HCT116 (cell line): ENCODE data around the gene DPYSL4.
"Not testable (repeated sequence)": the region's sequence is repeated elsewhere in the genome, so short reads cannot be mapped to it uniquely, and the experiment has no call there.

Source experiments
- CEBPB ChIP-seq: IDR thresholded peaks from 2 replicates; pipeline ENCODE4 v1.6.1; 2012; ENCODE audit warnings: low read depth
- ELF1 ChIP-seq: IDR thresholded peaks from 2 replicates; pipeline ENCODE4 v1.6.1; 2012; ENCODE audit warnings: low read depth, borderline replicate concordance
- EZH2 ChIP-seq: fragments of 200-600 bp; sonication (generic); IDR thresholded peaks from 2 replicates; pipeline ENCODE4 v1.6.1; 2017; ENCODE audit warnings: antibody characterized with exemption, mixed run types
- POLR2A ChIP-seq: IDR thresholded peaks from 2 replicates; pipeline ENCODE4 v1.7.0; 2011; ENCODE audit warnings: borderline replicate concordance; ENCODE audit not compliant: insufficient read depth, insufficient read length; ENCODE audit errors: extremely low read depth
- POLR2AphosphoS5 ChIP-seq: IDR thresholded peaks from 2 replicates; pipeline ENCODE4 v1.6.1; 2011; ENCODE audit warnings: mild to moderate bottlenecking, low read depth, low read length, moderate library complexity
- RAD21 ChIP-seq: IDR thresholded peaks from 2 replicates; pipeline ENCODE4 v1.6.1; 2012; ENCODE audit warnings: low read depth, mild to moderate bottlenecking
- SIN3A ChIP-seq: IDR thresholded peaks from 2 replicates; pipeline ENCODE4 v1.6.1; 2012; ENCODE audit warnings: low read depth
- SP1 ChIP-seq: IDR thresholded peaks from 2 replicates; pipeline ENCODE4 v1.6.1; 2012; ENCODE audit warnings: low read depth
- YY1 ChIP-seq: IDR thresholded peaks from 2 replicates; pipeline ENCODE4 v1.6.1; 2011; ENCODE audit warnings: low read length, low read depth, moderate library complexity, mild to moderate bottlenecking; ENCODE audit not compliant: insufficient replicate concordance; ENCODE audit errors: extremely low read depth
- TF ChIP-seq, protein P1 (sequence below), 3 experiments: fragments of 200-600 bp in 1 of 3; sonication (generic) in 1 of 3; IDR thresholded peaks in 2 of 3; conservative IDR thresholded peaks in 1 of 3; 2 replicates each; pipeline ENCODE4 v1.5.1; 2012 to 2017; ENCODE audit warnings: low read depth in 2 of 3, low read length in 2 of 3, antibody characterized with exemption in 1 of 3, borderline replicate concordance in 1 of 3, control low read depth in 1 of 3, mild to moderate bottlenecking in 1 of 3, mixed read lengths in 1 of 3, mixed run types in 1 of 3, moderate library complexity in 1 of 3; ENCODE audit not compliant: insufficient read depth in 1 of 3
- TF ChIP-seq, protein P2 (sequence below): IDR thresholded peaks from 2 replicates; pipeline ENCODE4 v1.6.1; 2012; ENCODE audit warnings: low read depth

DNA sequence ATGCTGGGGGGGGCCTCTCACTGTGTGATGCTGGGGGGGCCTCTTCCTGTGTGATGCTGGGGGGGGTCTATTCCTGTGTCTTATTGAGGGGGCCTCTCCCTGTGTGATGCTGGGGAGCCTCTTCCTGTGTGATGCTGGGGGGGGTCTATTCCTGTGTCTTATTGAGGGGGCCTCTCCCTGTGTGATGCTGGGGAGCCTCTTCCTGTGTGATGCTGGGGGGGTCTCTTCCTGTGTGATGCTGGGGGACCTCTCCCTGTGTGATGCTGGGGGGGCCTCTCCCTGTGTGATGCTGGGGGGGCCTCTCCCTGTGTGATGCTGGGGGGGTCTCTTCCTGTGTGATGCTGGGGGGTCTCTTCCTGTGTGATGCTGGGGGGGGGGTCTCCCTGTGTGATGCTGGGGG lies 26.5 kb upstream of the DPYSL4 start:
- TF ChIP-seq, protein P1, sequence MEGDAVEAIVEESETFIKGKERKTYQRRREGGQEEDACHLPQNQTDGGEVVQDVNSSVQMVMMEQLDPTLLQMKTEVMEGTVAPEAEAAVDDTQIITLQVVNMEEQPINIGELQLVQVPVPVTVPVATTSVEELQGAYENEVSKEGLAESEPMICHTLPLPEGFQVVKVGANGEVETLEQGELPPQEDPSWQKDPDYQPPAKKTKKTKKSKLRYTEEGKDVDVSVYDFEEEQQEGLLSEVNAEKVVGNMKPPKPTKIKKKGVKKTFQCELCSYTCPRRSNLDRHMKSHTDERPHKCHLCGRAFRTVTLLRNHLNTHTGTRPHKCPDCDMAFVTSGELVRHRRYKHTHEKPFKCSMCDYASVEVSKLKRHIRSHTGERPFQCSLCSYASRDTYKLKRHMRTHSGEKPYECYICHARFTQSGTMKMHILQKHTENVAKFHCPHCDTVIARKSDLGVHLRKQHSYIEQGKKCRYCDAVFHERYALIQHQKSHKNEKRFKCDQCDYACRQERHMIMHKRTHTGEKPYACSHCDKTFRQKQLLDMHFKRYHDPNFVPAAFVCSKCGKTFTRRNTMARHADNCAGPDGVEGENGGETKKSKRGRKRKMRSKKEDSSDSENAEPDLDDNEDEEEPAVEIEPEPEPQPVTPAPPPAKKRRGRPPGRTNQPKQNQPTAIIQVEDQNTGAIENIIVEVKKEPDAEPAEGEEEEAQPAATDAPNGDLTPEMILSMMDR (IDR thresholded peaks at IDR 0.05 in 2 of 3, conservative IDR thresholded peaks at IDR 0.05 in 1 of 3; ENCODE audit: borderline replicate concordance in 1 of 3, insufficient read depth in 1 of 3, low read depth in 2 of 3, low read length in 2 of 3) = not testable (repeated sequence)
- TF ChIP-seq POLR2A, ELF1, RAD21, POLR2AphosphoS5, YY1, SIN3A, CEBPB, SP1, EZH2: not testable (repeated sequence)
- TF ChIP-seq, protein P2, sequence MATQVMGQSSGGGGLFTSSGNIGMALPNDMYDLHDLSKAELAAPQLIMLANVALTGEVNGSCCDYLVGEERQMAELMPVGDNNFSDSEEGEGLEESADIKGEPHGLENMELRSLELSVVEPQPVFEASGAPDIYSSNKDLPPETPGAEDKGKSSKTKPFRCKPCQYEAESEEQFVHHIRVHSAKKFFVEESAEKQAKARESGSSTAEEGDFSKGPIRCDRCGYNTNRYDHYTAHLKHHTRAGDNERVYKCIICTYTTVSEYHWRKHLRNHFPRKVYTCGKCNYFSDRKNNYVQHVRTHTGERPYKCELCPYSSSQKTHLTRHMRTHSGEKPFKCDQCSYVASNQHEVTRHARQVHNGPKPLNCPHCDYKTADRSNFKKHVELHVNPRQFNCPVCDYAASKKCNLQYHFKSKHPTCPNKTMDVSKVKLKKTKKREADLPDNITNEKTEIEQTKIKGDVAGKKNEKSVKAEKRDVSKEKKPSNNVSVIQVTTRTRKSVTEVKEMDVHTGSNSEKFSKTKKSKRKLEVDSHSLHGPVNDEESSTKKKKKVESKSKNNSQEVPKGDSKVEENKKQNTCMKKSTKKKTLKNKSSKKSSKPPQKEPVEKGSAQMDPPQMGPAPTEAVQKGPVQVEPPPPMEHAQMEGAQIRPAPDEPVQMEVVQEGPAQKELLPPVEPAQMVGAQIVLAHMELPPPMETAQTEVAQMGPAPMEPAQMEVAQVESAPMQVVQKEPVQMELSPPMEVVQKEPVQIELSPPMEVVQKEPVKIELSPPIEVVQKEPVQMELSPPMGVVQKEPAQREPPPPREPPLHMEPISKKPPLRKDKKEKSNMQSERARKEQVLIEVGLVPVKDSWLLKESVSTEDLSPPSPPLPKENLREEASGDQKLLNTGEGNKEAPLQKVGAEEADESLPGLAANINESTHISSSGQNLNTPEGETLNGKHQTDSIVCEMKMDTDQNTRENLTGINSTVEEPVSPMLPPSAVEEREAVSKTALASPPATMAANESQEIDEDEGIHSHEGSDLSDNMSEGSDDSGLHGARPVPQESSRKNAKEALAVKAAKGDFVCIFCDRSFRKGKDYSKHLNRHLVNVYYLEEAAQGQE = not testable (repeated sequence)
